ENCODE measurements around the gene SOX15. TPM values are rescaled to one million over a fixed set of nuclear protein-coding genes. Genes with fewer than 3 reads are reported as not detected.

Gene SOX15
- total RNA-seq, 2 donors from 2014 or later: 0.23 to 0.93 TPM

- peaks cover 61 to 64% of the 10 kb centered on the region in 2 donors for H3K36me3 Mint-ChIP-seq
- peak overlapping the region; percentile 98 to 100 for H3K27ac Mint-ChIP-seq
- ATAC-seq (peak; percentile 42 to 45), DNase-seq (ENCODE audit: low spot score in 2 of 2) (peak; percentile 81 to 88)
- H3K9me3 Mint-ChIP-seq: no peaks in the 10 kb centered on the region
These were observed 16.4 kb downstream of the SOX15 start for GRCh38 chr17:7573324-7574080.

GRCh38 chr17:7572588-7573323 is 17.1 kb downstream of the SOX15 start:
- peak overlapping the region; percentile 98 to 100 for H3K27ac Mint-ChIP-seq
- peak; percentile 89 to 91 for ATAC-seq

GRCh38 chr17:7572338-7572587 is 17.6 kb downstream of the SOX15 start:
- no peak for ATAC-seq
- Mint-ChIP-seq H3K27ac (peak overlapping the region; percentile 98 to 100), H3K9me3 (no peaks in the 10 kb centered on the region), H3K36me3 (peaks cover 53 to 55% of the 10 kb centered on the region in 2 donors)
- no peak for DNase-seq (ENCODE audit: low spot score in 2 of 2)

More at GRCh38 chr17:7572588-7573323, 17.1 kb downstream of the SOX15 start:
- Mint-ChIP-seq H3K36me3 (peaks cover 58 to 59% of the 10 kb centered on the region in 2 donors), H3K9me3 (no peaks in the 10 kb centered on the region)
- peak; percentile 100 for DNase-seq (ENCODE audit: low spot score in 2 of 2)

GRCh38 chr17:7570351-7570750 is 19.5 kb downstream of the SOX15 start:
- Mint-ChIP-seq H3K27ac (peak overlapping the region in 1 of 2 donors; percentile 22), H3K36me3 (peaks cover 35 to 38% of the 10 kb centered on the region in 2 donors)
- ATAC-seq: no peak

GRCh38 chr17:7569571-7569970 is 20.3 kb downstream of the SOX15 start:
- Mint-ChIP-seq H3K27ac (peak overlapping the region in 1 of 2 donors; percentile 3), H3K36me3 (peaks cover 27 to 31% of the 10 kb centered on the region in 2 donors), H3K9me3 (no peaks in the 10 kb centered on the region)
- ATAC-seq (no peak), DNase-seq (ENCODE audit: low spot score in 2 of 2) (no peak)

More at GRCh38 chr17:7570351-7570750, 19.5 kb downstream of the SOX15 start:
- H3K9me3 Mint-ChIP-seq: no peaks in the 10 kb centered on the region
- no peak for DNase-seq (ENCODE audit: low spot score in 2 of 2)

- DNase-seq (ENCODE audit: low spot score in 2 of 2) (no peak), ATAC-seq (no peak)
- no peaks in the 10 kb centered on the region for H3K9me3 Mint-ChIP-seq
- H3K36me3 Mint-ChIP-seq: peaks cover 7 to 8% of the 10 kb centered on the region in 2 donors
- peak overlapping the region; percentile 89 to 95 for H3K27ac Mint-ChIP-seq
These were observed 26.6 kb downstream of the SOX15 start for GRCh38 chr17:7563115-7563869.

- Mint-ChIP-seq H3K27ac (peak overlapping the region; percentile 89 to 95), H3K36me3 (peaks cover 7 to 8% of the 10 kb centered on the region in 2 donors), H3K9me3 (no peaks in the 10 kb centered on the region)
- no peak for DNase-seq (ENCODE audit: low spot score in 2 of 2)
- no peak for ATAC-seq
These were observed 27.7 kb downstream of the SOX15 start for GRCh38 chr17:7562208-7562605.

- DNase-seq (ENCODE audit: low spot score in 2 of 2) (peak; percentile 92 to 94), ATAC-seq (peak; percentile 84 to 88)
- Mint-ChIP-seq H3K27ac (peak within 1 kb of the TSS; percentile 89 to 95), H3K9me3 (no peaks in the 10 kb centered on the region), H3K36me3 (peaks cover 7 to 8% of the 10 kb centered on the region in 2 donors)
These were observed 28.2 kb downstream of the SOX15 start, which contains the start of gene SENP3 for GRCh38 chr17:7561589-7562207. SENP3 (plus strand) TSS chr17:7561919; CDS start chr17:7563077, 1,158 bp downstream.

GRCh38 chr17:7561028-7561575 is 28.8 kb downstream of the SOX15 start:
- H3K9me3 Mint-ChIP-seq: no peaks in the 10 kb centered on the region
- peaks cover 7 to 8% of the 10 kb centered on the region in 2 donors for H3K36me3 Mint-ChIP-seq
- DNase-seq (ENCODE audit: low spot score in 2 of 2) (peak; percentile 85 to 90), ATAC-seq (peak; percentile 74 to 79)
- H3K27ac Mint-ChIP-seq: peak overlapping the region; percentile 89 to 95

- ATAC-seq (peak; percentile 44 to 56), DNase-seq (ENCODE audit: low spot score in 2 of 2) (peak in 1 of 2 donors; percentile 74)
- Mint-ChIP-seq H3K27ac (peak overlapping the region; percentile 89 to 95), H3K9me3 (no peaks in the 10 kb centered on the region), H3K36me3 (peaks cover 7 to 8% of the 10 kb centered on the region in 2 donors)
These were observed 29.5 kb downstream of the SOX15 start for GRCh38 chr17:7560172-7561027.

GRCh38 chr17:7559320-7560171 is 30.3 kb downstream of the SOX15 start:
- H3K27ac Mint-ChIP-seq: peak overlapping the region; percentile 53 to 89
- ATAC-seq (no peak), DNase-seq (ENCODE audit: low spot score in 2 of 2) (no peak)
- H3K9me3 Mint-ChIP-seq: no peaks in the 10 kb centered on the region
- peaks cover 7 to 8% of the 10 kb centered on the region in 2 donors for H3K36me3 Mint-ChIP-seq

GRCh38 chr17:7558544-7559319 is 31.2 kb downstream of the SOX15 start, which contains the start of gene TNFSF13:
TNFSF13 (plus strand) TSS chr17:7558750; CDS start chr17:7559040, 290 bp downstream.
- no peak for ATAC-seq
- no peaks in the 10 kb centered on the region for H3K9me3 Mint-ChIP-seq
- peaks cover 8% of the 10 kb centered on the region in 2 donors for H3K36me3 Mint-ChIP-seq
- no peak for DNase-seq (ENCODE audit: low spot score in 2 of 2)
- H3K27ac Mint-ChIP-seq: peak within 1 kb of the TSS; percentile 74 to 75

GRCh38 chr17:7557775-7558543 is 31.9 kb downstream of the SOX15 start:
- ATAC-seq: peak in 1 of 2 donors; percentile 30
- DNase-seq (ENCODE audit: low spot score in 2 of 2): peak in 1 of 2 donors; percentile 32
- Mint-ChIP-seq H3K27ac (peak overlapping the region; percentile 74 to 75), H3K9me3 (no peaks in the 10 kb centered on the region), H3K36me3 (peaks cover 13% of the 10 kb centered on the region in 2 donors)
